Raji (cell line): ENCODE data around the gene VTI1A.

Experiments
- POLR2A ChIP-seq: IDR thresholded peaks from 2 replicates; pipeline ENCODE4 v1.6.1; 2011; ENCODE audit warnings: low read depth, low read length, control low read depth; ENCODE audit not compliant: insufficient read depth

The VTI1A gene

DNA sequence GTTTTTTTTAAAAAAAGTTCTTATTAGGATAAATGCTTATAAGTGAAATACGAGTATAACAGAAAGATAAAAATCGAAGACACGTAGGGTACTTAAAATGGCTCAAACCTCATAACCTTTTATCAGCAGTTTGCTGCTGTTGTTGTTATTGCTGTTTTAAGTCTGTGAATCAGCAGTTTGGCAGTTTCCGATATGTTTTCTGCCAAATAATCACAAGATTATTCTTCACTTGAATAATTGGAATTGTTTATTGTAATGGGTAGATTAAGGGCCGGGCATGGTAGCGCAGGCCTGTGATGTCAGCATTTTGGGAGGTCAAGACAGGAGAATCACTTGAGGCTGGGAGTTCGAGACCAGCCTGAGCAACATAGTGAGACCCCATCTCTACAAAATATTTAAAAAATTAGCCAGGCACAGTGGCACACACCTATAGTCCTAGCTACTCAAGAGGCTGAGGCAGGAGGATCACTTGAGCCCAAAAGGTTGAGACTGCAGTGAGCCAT lies 177.6 kb downstream of the VTI1A start:
- TF ChIP-seq POLR2A = no peak

DNA sequence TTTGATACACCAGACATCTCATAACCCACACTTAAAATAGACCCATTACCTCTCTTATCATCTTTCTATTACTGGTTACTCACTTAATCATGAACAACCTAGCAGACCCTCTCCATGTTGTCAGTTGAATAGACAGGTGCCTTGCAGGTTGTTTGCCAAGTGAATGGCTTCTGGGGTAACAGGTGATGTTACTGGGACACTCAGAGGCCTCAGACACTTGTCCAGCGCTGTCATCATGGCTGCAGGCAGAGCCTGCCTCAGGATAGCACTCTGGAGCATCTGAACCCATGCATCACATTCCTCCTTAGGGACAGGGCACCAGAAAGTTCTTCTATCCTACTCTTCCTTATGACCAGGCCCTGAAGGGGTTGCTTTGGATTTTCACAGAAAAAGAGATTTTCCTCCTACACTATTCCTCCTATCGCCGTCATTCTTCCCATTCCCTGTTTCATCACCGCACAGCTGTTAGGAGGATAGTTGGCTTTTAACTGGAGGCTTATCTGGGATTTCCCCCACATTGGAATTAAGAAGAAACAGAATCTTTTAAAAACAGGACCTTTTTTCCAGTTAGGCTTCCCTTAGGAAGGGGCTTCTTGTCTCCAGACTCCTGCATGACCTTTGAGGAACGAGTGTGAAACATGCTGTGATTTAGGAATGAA lies 182.1 kb downstream of the VTI1A start:
- no peak for TF ChIP-seq POLR2A

DNA sequence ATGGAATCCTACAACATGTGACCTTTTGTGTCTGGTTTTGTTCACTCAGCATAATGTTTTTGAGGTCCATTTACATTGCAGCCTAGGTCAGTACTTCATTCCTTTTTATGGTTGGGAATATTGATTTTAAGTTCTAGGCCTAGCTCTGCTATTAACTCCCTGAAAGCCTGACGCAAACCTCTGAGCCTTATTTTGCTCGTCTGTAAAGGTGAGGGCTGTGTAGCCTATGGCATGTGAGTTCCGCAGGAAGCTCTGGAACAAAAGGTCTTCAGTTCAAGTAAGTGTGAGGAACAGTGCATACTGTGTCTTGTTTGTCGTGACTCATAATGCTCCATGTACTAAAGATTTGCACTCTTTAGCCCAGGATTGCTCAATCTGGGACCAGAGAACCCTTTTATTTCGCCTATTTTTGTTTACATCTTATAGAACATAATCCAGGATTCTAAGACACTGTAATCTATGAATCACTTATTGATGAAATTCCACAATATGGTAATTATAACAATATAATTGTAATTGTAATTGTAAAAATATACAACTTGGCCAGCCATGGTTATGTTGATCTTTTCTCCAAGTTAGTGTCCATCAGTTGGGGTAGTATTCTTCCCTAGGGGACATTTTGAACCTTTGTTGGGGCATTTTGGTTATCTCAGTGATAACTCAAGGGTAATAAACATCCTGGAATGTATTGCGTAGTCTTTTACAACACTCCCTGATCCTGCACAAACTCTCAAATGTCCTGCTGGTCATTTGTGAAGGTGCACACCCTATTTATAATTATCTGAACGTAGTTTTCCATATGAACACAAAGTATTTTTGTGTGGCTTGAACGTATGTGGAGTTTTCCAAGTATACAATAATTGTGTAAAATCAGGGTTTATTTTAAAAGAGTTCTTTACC lies 184.7 kb downstream of the VTI1A start:
- TF ChIP-seq POLR2A = no peak

DNA sequence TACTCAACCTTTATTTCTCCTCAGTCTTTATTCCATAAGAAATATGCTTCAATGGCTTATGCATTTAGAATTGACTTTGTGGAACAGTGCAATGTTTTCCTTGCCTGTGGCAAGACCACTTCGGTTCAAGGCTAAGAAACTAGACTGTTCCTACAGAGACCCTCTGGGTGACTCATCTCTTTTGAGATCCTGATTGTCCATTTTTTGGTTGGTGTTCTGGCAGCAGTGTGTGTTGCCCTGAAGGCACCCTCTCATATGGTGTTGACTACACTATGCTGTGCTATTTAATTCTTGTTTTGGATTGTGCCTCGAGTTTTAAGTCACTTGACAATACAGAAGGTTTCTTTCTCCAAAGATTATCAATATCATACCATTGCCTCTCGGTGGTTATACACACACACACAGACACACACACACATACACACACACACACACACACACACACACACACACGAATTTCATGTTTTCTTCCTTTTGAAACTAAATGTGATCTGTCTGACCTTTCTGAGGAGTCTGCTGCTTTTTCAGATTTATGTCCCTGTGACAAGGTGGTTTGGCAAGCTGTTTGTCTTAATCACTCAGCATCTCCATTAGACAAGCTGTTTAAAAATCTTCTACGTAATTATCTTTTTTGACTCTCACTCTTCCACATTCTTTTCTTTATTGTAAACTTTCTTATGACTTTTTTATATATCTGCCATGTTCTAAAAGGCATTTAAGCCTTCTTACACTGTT lies 187.2 kb downstream of the VTI1A start:
- no peak for TF ChIP-seq POLR2A

DNA sequence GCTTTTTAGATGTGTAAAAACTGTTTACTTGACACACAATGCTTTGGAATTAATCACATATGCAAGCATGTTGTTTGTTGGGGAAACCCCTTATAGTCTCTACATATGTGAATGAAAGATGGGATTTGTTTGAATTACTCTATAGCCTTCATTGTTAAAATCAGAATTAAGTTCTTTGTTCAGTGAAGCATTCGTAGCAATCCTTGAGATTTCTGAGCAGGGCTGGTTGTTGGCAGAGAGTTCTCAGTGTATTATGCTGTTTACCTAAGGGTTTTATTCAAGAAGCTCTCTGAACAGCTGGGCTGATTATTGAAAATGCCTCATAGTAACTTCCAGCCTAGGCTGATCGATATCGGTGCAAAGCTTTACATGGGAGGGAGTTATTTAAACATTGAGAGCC lies 190.9 kb downstream of the VTI1A start:
- TF ChIP-seq POLR2A = no peak

DNA sequence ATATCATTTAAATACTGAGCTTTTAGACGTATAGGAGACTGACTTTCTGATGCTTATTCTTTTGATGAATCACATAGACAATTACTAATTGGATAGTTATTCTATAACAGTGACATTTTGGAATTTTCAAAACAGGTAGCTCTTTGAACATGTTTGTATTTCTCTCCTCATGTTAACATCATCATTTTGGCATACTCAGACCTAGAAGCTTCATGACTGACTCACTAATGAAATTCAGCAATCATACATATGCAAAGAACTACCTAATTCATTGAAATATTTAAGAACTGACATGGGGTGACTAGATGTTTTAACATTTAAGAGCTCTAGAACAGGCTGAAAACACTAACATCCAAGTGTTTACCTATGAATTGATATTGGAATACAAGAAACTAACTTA lies 192.3 kb downstream of the VTI1A start:
- no peak for TF ChIP-seq POLR2A

DNA sequence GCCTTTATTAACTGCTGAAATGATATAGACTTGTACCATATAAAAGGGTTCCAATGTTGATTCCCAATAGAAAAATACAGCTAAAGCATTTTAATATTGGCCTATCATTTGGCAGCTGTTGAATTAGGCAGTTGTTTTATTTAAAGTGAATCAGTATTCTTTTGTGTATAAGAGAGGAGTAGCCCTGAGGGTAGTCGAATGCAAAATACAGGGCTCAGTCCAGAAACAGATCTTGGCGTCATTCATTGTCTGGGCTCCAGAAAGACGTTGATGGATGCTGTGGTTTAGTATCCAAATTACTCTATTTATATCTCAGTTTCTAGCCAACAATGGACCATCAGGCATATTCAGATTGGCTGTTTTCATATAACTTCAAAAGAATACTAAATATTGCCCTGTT lies 193.6 kb downstream of the VTI1A start:
- no peak for TF ChIP-seq POLR2A

DNA sequence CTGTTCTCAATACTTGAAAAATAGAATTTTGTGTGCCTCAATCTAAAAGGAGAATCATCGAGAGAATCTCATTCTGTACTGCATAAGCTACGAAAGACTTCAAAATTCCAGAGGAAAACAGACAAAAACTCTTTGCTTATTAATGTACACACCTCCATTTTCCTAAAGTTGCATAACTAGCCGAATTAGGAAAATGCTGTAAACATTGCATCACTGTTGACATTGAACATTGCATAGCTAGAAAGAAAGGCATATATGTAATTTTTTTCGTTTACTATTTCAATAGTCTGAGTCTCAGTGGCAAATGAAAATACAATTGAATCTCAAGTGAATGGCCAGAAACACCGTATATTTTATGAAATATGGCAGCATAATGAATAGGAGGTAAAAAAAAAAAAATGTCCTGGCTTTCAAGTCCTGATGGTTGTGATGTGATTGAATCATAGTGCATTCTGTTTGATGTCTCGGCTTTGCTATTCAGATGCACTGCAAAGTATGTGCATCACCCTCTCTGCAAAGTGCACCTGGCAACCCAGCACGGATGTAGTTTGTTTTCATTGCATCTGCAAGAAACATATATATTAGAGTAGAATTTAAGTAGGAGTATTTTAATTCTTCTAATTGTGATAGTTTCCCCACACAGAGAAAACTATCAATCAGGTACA lies 196.7 kb downstream of the VTI1A start:
- no peak for TF ChIP-seq POLR2A

DNA sequence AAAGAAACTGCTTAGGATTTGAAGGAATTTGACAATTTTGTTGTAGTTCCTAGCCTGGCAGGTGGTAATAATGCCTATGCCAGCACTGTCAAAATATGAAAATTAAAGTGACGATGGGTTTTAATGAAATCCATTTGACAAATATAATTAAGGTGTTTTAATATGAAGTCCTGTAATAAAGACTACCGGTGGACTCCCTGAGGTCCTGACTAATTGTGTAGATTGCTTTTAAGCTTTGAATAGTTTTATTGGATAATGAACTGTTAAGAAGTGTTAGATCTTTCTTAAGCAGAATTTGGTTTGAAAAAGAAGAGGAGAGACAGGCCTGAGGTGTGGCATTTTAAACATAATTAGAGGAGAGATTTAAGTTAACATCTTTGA lies 197.2 kb downstream of the VTI1A start:
- no peak for TF ChIP-seq POLR2A

DNA sequence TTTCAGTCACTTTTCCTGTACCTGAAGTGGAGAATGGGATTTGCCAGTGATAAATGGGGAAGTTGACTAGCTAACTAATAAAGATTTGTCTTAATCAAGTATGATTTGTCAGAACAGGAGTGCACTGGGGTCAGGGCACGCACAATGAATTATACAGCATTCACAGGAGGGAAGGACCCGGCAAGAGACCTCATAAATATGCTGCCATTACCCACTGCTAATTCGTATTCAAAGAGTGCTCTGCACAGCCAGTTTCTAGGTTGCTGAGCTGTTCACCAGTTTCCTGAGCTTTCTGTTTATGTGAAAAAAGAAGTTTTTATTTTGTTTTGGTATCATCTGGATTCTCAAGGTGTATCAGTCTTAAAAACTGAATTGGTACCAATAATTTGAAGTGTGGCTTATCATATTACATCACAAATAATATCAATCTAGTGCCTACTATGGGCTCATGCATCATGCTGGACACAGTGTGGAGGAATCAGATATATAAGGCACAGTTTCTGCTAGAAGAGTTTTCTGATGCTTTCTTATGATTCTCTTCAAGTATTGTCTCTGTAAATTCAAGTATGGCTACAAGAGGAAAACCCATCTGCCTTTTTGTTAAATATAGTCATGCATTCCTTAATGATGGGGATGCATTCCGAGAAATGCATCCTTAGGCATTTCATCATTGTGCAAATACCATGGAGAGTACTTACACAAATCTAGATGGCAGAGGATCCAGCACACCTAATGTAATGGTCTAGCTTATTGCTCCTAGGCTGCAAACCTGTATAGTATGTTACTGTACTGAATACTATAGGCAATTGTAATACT lies 202.2 kb downstream of the VTI1A start:
- no peak for TF ChIP-seq POLR2A

DNA sequence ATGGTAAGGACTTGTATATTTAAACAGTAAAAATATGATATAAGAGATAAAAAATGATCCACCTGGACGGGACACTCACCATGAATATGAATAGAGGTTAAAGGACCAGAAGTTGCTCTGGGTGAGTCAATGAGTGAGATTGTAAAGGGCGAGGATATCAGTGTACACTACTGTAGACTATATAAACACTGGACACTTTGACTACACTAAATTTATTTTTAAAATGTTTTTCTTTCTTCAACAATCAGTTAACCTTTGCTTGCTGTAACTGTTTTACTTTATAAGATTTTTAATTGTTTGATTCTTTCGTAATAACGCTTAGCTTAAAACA lies 202.8 kb downstream of the VTI1A start:
- no peak for TF ChIP-seq POLR2A

DNA sequence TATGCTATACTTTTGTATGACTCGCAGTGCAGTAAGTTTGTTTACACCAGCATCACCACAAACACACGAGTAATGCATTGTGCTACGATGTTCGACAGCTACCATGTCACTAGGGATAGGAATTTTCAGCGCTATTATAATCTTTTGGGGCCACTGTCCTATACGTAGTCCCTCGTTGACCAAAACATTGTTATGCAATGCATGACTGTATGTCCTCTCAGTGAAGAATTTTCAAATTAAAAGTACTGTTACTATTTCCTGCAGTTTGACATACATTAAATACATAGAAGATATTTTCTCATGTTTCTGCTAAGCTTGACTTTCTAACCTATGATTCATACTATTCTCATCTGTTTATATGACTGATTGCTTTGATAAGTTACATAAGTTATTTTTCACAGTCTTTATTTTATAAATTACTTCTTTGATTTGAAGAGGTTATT lies 203.6 kb downstream of the VTI1A start:
- no peak for TF ChIP-seq POLR2A

DNA sequence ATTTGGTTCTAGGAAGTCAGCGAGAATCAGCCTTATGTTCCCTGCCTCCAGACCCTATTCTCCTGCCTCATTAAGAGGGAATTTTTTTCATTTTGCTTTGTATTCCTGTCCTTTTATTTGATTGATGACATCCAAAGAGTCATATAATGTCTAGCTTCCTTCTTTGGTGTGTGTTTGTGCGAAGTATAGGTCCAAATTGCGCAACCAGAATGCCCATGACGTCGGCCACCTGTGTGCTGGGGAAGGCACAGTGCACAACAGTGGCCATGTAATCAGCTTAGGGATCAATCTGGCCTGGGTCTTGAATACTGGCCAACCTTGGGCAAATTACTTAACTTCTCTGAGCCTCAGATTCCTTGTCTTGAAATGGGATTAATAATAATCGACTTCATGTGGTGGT lies 206.2 kb downstream of the VTI1A start:
- TF ChIP-seq POLR2A = no peak

DNA sequence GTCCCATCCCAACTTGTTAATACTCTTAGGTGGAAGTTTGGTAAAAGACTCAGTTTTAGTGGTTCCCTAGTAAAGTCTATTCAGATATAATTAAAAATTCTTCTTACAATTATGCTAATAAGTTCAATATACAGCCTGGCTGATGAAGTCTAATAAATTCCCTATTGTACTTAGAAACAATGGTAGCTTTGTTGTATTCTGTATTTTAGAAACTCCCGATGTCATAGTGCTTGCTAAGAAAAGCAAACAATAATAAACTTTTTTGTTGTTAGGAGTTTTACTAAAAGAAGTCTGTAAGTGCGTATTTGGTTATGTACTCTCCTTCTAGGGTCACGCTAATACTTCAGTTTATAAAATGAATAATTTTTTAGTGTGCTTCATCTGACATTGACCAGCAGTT lies 206.8 kb downstream of the VTI1A start:
- no peak for TF ChIP-seq POLR2A

DNA sequence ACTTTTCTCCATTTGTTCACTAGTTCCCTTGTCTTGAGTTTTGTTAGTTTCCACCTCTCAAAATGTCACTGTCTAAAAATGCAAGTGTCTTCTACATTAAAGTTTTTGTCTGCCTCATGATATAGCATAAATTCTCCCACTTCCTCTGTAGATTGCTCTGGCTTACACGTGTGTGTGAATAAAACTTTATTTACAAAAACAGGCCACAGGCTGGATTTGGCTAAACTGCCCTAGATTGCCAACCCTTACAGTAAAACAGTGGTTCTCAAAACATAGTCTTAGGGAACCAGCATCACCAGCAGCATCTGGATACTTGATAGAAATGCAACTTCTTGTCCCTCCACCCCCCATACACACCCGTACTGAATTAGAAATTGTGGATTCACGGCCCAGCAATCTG lies 207.8 kb downstream of the VTI1A start:
- TF ChIP-seq POLR2A = no peak

DNA sequence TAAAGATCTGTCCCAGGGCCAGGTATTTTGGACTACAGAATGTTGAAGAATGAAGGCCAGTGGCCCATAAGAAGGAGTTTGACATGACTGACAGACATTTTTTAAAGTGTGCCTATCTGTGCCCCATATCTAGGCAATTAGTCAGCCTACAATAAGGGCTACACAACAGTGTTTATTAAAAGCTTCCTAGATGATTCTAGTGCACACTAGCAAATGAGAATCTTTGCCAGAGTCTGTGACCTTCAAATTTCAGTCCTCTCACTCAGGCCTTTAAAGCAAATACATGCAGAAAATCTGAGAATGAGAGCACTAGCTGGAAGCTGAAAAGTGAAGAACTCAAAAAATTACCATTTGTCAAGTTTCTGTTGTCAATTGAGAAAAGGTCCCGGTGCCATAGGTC lies 208.7 kb downstream of the VTI1A start:
- TF ChIP-seq POLR2A = no peak
